Activated naive CD8-positive, alpha-beta T cell treated with anti-CD3 and anti-CD28 coated beads for 36 hours (primary cell): ENCODE data around the gene SPATA6. TPM values are rescaled to one million over a fixed set of nuclear protein-coding genes. Genes with fewer than 3 reads are reported as not detected.
"Not testable (repeated sequence)": the region's sequence is repeated elsewhere in the genome, so short reads cannot be mapped to it uniquely, and the experiment has no call there.

Source experiments
- DNase-seq: peaks from one replicate; pipeline ENCODE4 v3.0.0; 2021
- H3K27ac Mint-ChIP-seq: one replicate; pipeline ENCODE4 v1.8.0; 2022; ENCODE audit warnings: mild to moderate bottlenecking, moderate library complexity, mixed read lengths
- H3K27me3 Mint-ChIP-seq: one replicate; pipeline ENCODE4 v1.8.0; 2022; ENCODE audit warnings: mild to moderate bottlenecking, mixed read lengths
- H3K36me3 Mint-ChIP-seq: one replicate; pipeline ENCODE4 v1.8.0; 2021; ENCODE audit warnings: mild to moderate bottlenecking, mixed read lengths
- H3K4me1 Mint-ChIP-seq: one replicate; pipeline ENCODE4 v1.8.0; 2021; ENCODE audit warnings: mixed read lengths
- H3K4me3 Mint-ChIP-seq: one replicate; pipeline ENCODE4 v1.8.0; 2022; ENCODE audit warnings: mild to moderate bottlenecking, moderate library complexity, mixed read lengths
- H3K9me3 Mint-ChIP-seq: one replicate; pipeline ENCODE4 v1.8.0; 2022; ENCODE audit warnings: mixed read lengths
- total RNA-seq, 2 experiments: library from RNA; stranded (reverse); gene quantifications; one replicate each; pipeline ENCODE4 v1.2.3, GENCODE V29; 2021

SPATA6 gene
- total RNA-seq, 2 experiments from 2014 or later: 1.1 to 3.0 TPM

DNA sequence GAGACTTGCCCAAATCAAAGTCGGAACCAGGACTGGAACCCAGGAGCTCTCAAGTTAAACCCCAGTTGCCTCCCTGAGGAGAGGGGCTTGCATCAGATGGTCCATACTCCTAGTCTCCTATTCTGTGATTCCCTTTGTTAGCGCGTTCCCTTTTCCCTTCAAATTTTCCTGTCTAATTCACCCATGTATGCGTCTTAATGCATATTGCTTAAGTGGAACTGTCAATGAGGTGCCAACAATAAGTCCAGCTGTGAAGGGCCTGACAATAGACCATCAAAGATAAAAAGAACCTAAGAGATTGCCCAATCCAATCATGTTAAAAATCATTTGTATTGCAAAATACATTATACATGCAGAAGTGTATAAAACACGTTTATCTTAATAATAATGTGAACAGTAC is 634 bp upstream of the SPATA6 start:
- Mint-ChIP-seq H3K4me1 (peaks cover 27% of the 10 kb centered on the region), H3K4me3 (peak overlapping the region; percentile 74), H3K27ac (peak overlapping the region; percentile 68), H3K27me3 (no peaks in the 10 kb centered on the region), H3K9me3 (no peaks in the 10 kb centered on the region), H3K36me3 (no peaks in the 10 kb centered on the region)
- DNase-seq: no peak

- Mint-ChIP-seq H3K4me1 (peaks cover 29% of the 10 kb centered on the region), H3K9me3 (no peaks in the 10 kb centered on the region), H3K27ac (peak overlapping the region; percentile 78), H3K27me3 (no peaks in the 10 kb centered on the region), H3K4me3 (peak overlapping the region; percentile 94), H3K36me3 (no peaks in the 10 kb centered on the region)
- DNase-seq: no peak
These were observed 884 bp downstream of the SPATA6 start for GRCh38 chr1:48470950-48471690.

- Mint-ChIP-seq H3K4me1 (peaks cover 31% of the 10 kb centered on the region), H3K36me3 (no peaks in the 10 kb centered on the region), H3K27ac (no peak overlapping the region), H3K4me3 (peak overlapping the region; percentile 94), H3K9me3 (no peaks in the 10 kb centered on the region), H3K27me3 (no peaks in the 10 kb centered on the region)
- DNase-seq: no peak
These were observed 1.5 kb downstream of the SPATA6 start for GRCh38 chr1:48470481-48470855.

DNA sequence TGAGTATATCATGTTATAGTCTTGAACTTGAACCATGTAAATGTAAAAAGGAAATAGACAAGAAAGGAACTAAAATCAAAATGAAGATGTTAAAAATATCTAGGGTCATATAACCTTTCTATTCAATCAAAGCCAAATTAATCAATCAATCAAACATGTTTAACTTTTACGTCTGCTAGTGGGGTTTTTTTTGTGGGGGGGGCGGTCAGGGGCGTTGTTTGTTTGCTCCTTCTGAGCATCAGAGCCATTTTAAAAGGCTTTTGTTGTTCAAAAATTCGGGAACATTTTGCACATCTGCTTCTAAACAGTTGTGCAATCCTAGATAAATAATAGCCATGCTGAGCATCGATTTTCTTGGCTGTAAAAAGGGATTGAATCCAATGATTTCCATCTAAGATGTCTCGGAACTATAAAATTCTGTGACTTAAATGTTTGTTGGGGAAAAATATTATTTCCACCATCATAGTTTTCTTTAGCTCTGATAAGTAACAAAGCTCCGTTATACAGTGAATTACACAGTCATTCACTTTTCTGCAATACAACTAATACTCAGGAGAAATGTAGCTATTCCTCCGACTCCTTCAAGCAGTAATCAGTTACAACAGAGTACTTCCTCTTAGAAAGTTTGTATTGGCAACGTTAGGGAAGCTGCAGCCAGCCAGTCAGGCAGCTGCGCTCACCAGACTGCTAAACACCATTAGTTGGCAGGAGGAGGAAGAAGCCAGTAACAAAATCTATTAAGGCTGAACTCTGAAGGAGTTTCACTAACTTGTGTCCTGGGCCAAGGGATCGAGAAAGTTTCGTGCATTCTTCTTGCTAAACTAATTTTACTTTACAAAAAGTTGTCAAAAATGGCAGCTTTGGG is 2.2 kb downstream of the SPATA6 start:
- Mint-ChIP-seq H3K27me3 (no peaks in the 10 kb centered on the region), H3K27ac (no peak overlapping the region), H3K9me3 (no peaks in the 10 kb centered on the region), H3K4me1 (peaks cover 31% of the 10 kb centered on the region), H3K36me3 (no peaks in the 10 kb centered on the region), H3K4me3 (peak overlapping the region; percentile 94)
- DNase-seq: no peak

GRCh38 chr1:48466594-48466993 is 5.4 kb downstream of the SPATA6 start:
- no peaks in the 10 kb centered on the region for H3K9me3 Mint-ChIP-seq
- DNase-seq: no peak
- H3K36me3 Mint-ChIP-seq: no peaks in the 10 kb centered on the region
- H3K27ac Mint-ChIP-seq: no peak overlapping the region
- no peak overlapping the region for H3K4me3 Mint-ChIP-seq
- no peaks in the 10 kb centered on the region for H3K27me3 Mint-ChIP-seq
- peaks cover 22% of the 10 kb centered on the region for H3K4me1 Mint-ChIP-seq

- no peaks in the 10 kb centered on the region for H3K9me3 Mint-ChIP-seq
- no peak overlapping the region for H3K4me3 Mint-ChIP-seq
- no peaks in the 10 kb centered on the region for H3K36me3 Mint-ChIP-seq
- DNase-seq: no peak
- H3K4me1 Mint-ChIP-seq: peaks cover 5% of the 10 kb centered on the region
- peaks cover 3% of the 10 kb centered on the region for H3K27me3 Mint-ChIP-seq
- no peak overlapping the region for H3K27ac Mint-ChIP-seq
These were observed 9.2 kb downstream of the SPATA6 start for GRCh38 chr1:48462716-48463302.

GRCh38 chr1:48450505-48450904 is 21.5 kb downstream of the SPATA6 start:
- Mint-ChIP-seq H3K27me3 (no peaks in the 10 kb centered on the region), H3K27ac (no peak overlapping the region), H3K4me3 (no peak overlapping the region), H3K4me1 (no peaks in the 10 kb centered on the region), H3K36me3 (peaks cover 2% of the 10 kb centered on the region), H3K9me3 (no peaks in the 10 kb centered on the region)
- no peak for DNase-seq

GRCh38 chr1:48448932-48449331 is 23.1 kb downstream of the SPATA6 start:
- no peak overlapping the region for H3K27ac Mint-ChIP-seq
- no peaks in the 10 kb centered on the region for H3K27me3 Mint-ChIP-seq
- peaks cover 6% of the 10 kb centered on the region for H3K36me3 Mint-ChIP-seq
- no peaks in the 10 kb centered on the region for H3K9me3 Mint-ChIP-seq
- H3K4me1 Mint-ChIP-seq: no peaks in the 10 kb centered on the region
- DNase-seq: no peak
- no peak overlapping the region for H3K4me3 Mint-ChIP-seq

DNA sequence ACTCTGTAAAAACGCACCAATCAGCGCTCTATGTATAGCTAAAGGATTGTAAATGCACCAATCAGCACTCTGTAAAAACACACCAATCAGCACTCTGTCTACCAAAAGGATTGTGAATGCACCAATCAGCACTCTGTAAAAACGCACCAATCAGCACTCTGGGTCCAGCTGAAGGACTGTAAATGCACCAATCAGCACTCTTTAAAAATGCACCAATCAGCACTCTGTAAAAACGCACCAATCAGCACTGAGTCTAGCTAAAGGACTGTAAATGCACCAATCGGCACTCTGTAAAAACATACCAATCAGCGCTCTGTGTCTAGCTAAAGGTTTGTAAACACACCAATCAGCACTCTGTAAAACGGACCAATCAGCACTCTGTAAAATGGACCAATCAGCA is 27.8 kb downstream of the SPATA6 start:
- H3K4me3 Mint-ChIP-seq, H3K4me1 Mint-ChIP-seq: not testable (repeated sequence)

DNA sequence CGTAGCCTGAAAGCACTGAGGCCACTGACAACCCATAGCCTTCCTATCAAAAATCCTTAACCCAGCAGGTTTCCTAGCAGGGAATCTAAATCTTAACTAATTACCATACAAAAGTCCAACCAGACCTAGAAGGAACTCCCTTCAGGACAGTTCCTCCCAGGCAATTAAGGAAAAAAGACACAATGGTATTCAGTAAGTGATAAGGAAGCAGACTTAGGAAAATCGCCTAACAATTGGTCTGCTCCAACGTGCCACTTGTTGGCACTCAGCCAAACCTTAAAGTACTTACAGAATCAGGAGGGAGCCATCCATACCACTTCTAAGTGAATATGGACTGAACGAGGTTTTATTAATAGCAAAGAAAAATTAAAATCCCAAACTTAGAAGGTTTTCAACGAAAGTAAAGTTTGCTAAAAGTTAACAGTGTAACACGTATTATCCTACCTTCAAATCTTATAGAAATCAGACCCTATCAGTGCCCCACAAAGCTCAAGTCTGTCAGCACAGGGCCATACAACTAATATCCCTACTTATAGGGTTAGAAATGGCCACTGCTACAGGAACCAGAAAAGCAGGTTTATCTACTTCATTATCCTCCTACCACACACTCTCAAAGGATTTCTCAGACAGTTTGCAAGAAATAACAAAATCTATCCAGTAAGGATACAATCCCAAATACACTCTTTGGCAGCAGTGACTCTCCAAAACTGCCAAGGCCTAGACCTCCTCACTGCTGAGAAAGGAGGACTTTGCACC is 29.0 kb downstream of the SPATA6 start:
- Mint-ChIP-seq H3K27ac (no peak overlapping the region), H3K4me1 (no peaks in the 10 kb centered on the region), H3K27me3 (no peaks in the 10 kb centered on the region), H3K36me3 (peaks cover 15% of the 10 kb centered on the region), H3K4me3 (no peak overlapping the region), H3K9me3 (peaks cover 8% of the 10 kb centered on the region)
- DNase-seq: no peak

More for the DNA sequence above, 27.8 kb downstream of the SPATA6 start:
- not testable (repeated sequence) for H3K27ac Mint-ChIP-seq, DNase-seq, H3K27me3 Mint-ChIP-seq, H3K9me3 Mint-ChIP-seq
- H3K36me3 Mint-ChIP-seq: peaks cover 12% of the 10 kb centered on the region

DNA sequence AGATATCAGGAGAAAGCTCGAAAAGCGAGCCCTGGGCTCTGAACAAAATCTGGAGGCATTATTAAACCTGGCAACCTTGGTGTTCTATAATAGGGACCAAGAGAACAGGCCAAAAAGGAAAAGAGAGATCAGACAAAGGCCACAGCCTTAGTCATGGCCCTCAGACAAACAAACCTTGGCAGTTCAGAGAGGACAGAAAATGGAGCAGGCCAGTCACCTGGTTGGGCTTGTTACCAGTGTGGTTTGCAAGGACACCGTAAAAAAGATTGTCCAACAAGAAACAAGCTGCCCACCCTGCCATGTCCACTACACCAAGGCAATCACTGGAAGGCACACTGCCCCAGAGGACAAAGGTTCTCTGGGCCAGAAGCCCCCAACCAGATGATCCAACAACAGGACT is 31.2 kb downstream of the SPATA6 start:
- not testable (repeated sequence) for H3K27ac Mint-ChIP-seq, H3K27me3 Mint-ChIP-seq, H3K4me3 Mint-ChIP-seq, DNase-seq, H3K4me1 Mint-ChIP-seq
- Mint-ChIP-seq H3K36me3 (peaks cover 13% of the 10 kb centered on the region), H3K9me3 (peaks cover 10% of the 10 kb centered on the region)

- Mint-ChIP-seq H3K9me3 (peaks cover 12% of the 10 kb centered on the region), H3K27me3 (no peaks in the 10 kb centered on the region), H3K27ac (no peak overlapping the region), H3K4me1 (no peaks in the 10 kb centered on the region), H3K4me3 (no peak overlapping the region), H3K36me3 (peaks cover 12% of the 10 kb centered on the region)
- no peak for DNase-seq
These were observed 32.6 kb downstream of the SPATA6 start for GRCh38 chr1:48439380-48439779.

- not testable (repeated sequence) for H3K27ac Mint-ChIP-seq, H3K9me3 Mint-ChIP-seq, H3K4me1 Mint-ChIP-seq, DNase-seq, H3K36me3 Mint-ChIP-seq, H3K4me3 Mint-ChIP-seq, H3K27me3 Mint-ChIP-seq
These were observed 34.6 kb downstream of the SPATA6 start for GRCh38 chr1:48437379-48437778.

DNA sequence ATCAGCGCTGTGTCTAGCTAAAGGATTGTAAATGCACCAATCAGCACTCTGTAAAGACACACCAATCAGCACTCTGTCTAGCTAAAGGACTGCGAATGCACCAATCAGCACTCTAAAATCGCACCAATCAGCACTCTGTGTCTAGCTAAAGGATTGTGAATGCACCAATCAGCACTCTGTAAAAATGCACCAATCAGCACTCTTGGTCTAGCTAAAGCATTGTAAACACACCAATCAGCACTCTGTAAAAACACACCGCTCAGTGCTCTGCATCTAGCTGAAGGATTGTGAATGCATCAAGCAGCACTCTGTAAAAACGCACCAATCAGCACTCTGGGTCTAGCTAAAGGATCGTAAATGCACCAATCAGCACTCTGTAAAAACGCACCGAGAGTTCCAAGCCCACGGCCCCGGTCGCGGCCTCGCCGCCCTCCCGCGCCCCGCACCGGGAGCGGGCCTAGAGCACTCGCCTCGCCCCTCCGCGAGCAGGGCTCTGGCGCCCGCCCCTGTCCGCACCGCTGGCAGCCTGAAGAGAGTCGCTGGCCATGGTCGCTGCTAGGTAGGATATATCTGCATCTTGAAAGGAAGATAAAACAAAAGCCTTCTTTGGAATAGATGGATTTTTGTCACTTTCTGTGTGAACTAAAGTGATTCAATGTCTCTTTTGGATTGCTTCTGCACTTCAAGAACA is 36.5 kb downstream of the SPATA6 start:
- not testable (repeated sequence) for H3K9me3 Mint-ChIP-seq, DNase-seq, H3K4me1 Mint-ChIP-seq, H3K36me3 Mint-ChIP-seq, H3K27ac Mint-ChIP-seq, H3K27me3 Mint-ChIP-seq, H3K4me3 Mint-ChIP-seq
